GM03348 (cell line): ENCODE measurements around the gene CD3D.
"Not testable (repeated sequence)": the region's sequence is repeated elsewhere in the genome, so short reads cannot be mapped to it uniquely, and the experiment has no call there.

ENCODE experiments used
- DNase-seq: peaks from one replicate; pipeline ENCODE4 v3.0.0; 2012; ENCODE audit warnings: low spot score

The CD3D gene

DNA sequence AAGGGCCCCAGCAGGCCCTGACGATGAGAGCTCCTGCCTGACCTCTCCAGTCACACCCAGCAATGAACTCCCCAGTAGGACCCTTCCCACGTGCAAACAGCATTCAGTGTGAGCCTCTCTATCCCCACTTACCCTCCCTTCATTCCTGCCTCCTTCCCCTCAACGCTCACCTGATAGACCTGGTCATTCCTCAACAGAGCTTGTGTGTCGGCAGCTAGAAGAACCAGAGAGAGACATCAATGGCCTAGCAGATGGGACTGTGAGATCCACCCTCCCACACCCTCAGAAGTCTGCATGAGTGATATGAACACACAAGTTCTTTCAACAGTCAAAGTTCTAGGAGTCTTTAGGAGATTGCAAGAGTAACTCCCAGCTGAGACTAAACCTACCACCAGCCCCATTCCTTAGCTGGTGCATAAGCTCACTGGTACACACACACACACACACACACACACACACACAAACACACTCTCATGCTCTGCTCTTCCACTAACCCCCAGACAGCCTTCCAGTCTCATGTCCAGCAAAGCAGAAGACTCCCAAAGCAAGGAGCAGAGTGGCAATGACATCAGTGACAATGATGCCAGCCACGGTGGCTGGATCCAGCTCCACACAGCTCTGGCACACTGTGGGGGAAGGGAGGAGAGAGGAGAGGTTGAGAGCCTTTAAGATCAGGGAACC is 3.1 kb downstream of the CD3D start:
- no peak for DNase-seq

DNA sequence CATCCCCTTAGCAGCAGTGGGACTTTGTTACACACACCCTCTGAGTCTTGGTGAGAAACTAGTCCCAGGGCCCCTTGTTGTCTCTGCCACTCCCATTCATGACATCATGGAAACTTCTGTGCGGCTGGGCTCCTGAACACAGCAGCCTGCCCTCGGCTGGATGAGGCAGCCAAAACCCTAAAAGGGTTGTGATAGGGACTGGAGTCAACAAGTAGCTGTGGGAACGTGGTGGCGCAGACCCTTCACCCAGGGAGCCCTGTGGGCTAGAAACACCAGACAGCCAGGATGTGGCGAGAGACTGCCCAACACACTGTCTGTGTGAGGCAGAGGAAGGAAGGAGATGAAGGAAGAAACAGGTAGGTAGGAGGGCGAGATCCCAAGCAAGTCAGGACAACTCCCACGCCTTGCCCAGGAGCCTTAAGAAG is 3.9 kb downstream of the CD3D start:
- DNase-seq: no peak

DNA sequence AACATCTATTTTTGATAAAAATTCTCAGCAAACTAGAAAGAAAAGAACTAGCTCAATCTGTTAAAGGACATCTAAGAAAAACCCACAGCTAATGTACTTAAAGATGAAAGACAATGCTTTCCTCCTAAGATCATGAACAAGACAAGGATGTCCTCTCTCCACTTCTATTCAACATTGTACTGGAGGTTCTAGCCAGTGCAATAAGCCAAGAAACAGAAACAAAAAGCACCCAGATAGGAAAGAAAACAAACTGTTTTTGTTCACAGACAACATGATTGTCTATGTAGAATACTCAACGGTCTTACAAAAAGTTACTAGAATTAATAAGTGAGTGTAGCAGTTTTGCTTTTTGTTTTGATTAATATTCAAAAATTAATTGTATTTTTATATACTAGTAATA is 7.8 kb downstream of the CD3D start:
- DNase-seq: no peak

DNA sequence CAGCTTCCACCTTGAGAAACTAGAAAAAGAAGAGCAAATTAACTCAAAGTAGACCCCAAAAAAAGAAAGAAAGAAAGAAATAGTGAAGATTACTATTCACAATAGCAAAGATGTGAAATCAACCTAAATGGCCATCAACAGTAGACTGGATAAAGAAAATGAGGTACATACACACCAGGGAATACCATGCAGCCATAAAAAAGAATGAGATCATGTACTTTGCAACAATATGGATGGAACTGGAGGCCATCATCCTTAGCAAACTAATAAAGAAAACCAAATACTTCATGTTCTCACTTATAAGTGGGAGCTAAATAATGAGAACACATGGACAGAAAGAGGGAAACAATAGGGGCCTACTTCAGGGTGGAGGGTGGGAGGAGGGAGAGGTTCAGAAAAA is 13.8 kb downstream of the CD3D start:
- no peak for DNase-seq

GRCh38 chr11:118325283-118325682 is 17.2 kb downstream of the CD3D start:
- DNase-seq: no peak

- DNase-seq: no peak
These were observed 19.8 kb downstream of the CD3D start for GRCh38 chr11:118322721-118323120.

DNA sequence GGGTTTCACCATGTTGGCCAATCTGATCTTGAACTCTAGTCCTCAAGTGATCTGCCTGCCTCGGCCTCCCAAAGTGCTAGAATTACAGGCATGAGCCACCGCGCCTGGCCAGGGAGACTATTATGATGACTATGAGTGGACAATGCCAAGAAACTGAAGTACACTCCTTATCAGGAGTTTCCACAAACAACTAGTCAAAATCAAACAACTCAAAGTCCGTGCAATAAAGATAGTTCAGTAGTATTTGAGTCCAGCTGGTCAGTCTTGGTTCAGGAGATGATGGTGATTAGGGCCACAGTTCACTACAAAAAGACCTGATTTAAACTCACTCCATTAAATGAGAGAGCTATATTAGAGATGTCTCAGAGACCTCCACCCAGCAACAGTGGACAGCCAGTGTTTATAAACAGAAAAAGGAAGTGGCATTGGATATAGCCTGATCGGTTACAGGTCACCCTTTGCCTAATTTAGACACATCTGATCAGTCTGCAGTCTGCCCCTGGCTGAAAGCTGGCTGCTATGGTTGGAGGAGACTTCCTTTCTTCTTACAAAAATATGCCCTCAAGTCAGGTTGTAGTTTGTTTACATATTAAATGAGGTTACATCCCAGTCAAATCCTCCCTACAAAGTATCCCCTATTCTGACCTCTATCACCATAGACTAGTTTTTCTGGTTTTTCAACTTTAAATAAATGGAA is 21.0 kb downstream of the CD3D start:
- DNase-seq: no peak

DNA sequence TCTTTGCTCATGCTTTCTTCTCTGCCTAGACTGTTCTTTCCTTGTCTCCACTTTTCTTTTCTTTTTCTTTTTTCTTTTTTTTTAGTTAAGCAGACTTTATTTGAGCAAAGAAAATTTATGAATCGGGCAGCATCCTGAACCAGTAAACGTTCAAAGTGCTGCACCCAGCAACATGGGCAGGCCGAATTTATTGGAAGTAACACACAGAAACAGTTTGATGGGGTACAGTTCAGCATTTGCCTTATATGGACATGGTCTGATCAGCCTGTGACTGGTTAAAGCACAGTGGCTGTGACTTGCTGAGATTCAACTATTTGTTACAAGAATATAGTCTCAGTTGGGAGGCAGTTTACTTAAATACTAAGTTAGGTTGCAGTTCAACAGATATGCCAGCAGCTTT is 22.0 kb downstream of the CD3D start:
- DNase-seq: no peak

- DNase-seq: no peak
These were observed 23.2 kb downstream of the CD3D start for GRCh38 chr11:118319337-118319707.

DNA sequence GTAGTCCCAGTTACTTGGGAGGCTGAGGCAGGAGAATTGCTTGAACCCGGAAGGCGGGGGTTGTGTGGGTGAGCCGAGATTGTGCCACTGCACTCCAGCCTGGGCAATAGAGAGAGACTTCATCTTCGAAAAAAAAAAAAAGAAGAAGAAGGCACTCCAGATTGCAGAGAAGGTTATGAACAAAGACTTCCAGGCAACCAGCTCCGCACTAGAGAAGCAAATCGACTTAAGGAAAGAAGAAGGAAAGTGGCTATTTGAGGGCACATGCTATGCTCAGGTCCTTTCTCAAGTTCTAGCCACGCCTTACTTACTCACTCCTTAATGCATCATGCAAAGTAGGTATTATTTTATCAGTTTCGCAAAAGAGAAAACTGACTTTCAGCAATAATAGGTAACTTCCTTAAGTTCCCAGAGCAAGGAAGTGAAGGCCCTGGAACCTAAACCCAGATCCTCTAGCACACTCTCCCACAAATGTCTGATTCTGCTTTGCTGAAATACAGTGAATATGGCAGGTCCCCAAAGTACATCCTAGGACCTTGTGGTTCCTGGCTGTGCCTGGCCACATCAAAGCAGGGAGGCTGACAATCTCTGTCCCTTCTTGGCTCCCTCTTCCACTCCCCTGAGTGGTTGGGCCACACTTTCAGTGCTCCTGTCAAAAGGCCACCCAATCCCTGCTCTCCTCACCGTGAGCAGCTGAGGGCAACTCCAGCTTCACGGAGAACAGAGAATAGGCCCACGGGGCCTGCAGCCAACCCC is 23.7 kb downstream of the CD3D start:
- DNase-seq: no peak

DNA sequence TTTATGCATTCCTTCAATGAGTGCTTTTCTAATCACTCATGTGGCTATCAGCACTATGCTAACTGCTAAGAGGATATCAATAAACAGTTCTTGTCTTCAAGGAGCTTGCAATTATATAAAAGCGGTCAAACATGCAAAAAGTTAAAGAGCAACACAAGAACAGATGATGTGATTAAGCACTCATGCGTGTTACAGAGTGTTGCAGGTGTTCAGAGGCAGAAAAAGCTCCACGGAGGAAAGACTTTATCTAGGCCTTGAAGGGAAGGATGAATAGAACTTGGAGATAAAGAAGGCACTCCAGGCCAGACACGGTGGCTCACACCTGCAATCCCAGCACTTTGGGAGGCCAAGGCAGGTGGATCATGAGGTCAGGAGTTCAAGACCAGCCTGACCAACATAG is 24.4 kb downstream of the CD3D start:
- no peak for DNase-seq

DNA sequence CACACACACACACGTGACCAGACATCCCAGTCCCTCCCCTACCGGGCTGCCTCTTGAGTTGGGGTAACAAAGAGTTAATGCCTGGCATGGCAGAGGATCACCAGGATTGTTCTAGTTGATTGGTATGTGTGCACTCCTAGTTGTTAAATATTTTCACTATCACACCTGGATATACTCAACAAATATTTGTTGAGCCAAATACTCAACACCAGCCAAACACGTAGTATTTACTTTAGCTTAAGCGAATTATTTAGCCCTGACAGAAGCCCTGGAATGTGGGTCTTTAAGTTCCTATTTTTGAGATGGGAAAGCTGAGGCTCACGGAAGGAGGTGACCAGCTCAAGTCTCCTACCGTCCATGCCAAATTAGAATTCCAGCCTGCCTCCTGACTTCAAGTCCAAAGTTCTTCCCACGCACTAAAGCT is 27.5 kb downstream of the CD3D start:
- no peak for DNase-seq

GRCh38 chr11:118313242-118313641 is 29.3 kb downstream of the CD3D start:
- no peak for DNase-seq

GRCh38 chr11:118312328-118312727 is 30.2 kb downstream of the CD3D start:
- no peak for DNase-seq

DNA sequence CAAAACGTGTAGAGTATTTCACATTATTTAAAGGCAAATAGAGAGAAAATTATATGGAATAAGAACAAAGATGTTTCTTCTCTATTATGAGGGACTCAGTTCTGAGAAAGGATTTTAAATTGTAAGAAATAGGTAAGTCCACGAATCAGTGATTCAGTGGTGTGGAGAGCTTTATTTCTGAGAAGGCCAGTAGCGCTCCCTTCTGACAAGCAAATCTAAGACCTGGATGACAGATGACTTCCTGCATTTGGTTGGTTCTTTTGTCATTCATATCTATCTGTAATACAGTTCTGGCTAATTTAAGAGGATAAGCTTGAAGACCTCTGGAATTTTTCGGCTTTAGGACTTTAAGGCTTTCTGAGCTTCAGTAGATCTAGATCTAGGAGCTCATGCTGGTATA is 31.0 kb downstream of the CD3D start:
- no peak for DNase-seq

DNA sequence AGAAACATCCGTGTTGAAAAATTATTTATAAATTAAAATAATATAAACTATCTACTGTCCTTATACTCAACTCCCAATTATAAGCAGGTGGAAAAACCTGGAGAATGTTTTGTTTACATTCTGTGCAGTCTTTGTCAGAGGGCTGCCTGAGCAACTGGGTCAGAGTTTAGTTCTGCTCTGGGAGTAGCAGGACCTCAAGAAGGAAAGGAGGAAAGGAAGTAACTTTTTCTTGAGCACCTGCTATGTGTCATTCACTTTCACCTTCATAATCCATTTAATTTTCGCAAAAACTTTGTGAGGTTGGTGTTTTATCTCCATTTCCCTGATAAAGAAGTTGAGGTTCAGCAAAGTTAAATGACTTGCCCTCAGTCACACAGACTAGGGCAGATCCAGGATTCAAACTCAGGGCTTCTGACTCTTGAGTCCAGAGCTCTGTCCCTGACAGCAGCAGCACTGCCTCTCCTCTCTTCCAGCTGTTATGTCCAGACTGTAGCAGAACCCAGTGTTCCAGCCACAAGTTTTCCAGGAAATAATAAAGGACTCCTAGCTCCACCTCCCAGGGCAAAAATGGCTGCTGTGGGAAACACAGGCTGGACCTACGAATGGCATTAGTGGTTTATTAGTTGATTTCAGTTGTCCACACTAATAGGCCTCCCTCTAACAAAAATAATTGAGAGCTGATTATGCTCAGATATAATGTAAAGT is 31.6 kb downstream of the CD3D start:
- DNase-seq: no peak

- no peak for DNase-seq
These were observed 32.2 kb downstream of the CD3D start for GRCh38 chr11:118310271-118310670.

- not testable (repeated sequence) for DNase-seq
These were observed 33.4 kb downstream of the CD3D start for GRCh38 chr11:118308995-118309528.

- no peak for DNase-seq
These were observed 35.9 kb downstream of the CD3D start for GRCh38 chr11:118306556-118306955.

- no peak for DNase-seq
These were observed 36.8 kb downstream of the CD3D start for GRCh38 chr11:118305726-118306125.

GRCh38 chr11:118304568-118305248 is 37.8 kb downstream of the CD3D start, which contains the start of gene CD3E:
Gene CD3E (plus strand): TSS chr11:118304730. CDS start chr11:118304953, 223 bp downstream.
- DNase-seq: no peak

DNA sequence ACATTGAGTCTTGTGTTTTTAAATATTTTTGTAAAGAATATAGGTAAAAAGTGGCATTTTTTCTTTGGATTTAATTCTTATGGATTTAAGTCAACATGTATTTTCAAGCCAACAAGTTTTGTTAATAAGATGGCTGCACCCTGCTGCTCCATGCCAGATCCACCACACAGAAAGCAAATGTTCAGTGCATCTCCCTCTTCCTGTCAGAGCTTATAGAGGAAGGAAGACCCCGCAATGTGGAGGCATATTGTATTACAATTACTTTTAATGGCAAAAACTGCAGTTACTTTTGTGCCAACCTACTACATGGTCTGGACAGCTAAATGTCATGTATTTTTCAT is 38.3 kb downstream of the CD3D start:
- DNase-seq: no peak
